ENCODE measurements around the gene TMEM169. TPM values are rescaled to one million over a fixed set of nuclear protein-coding genes. Genes with fewer than 3 reads are reported as not detected.
A peak's percentile ranks its signal among the peaks of the same experiment; 100 is the strongest.

TMEM169 gene
- polyA plus RNA-seq, 4 donors = 0.54 to 3.2 (median 0.90) TPM

DNA sequence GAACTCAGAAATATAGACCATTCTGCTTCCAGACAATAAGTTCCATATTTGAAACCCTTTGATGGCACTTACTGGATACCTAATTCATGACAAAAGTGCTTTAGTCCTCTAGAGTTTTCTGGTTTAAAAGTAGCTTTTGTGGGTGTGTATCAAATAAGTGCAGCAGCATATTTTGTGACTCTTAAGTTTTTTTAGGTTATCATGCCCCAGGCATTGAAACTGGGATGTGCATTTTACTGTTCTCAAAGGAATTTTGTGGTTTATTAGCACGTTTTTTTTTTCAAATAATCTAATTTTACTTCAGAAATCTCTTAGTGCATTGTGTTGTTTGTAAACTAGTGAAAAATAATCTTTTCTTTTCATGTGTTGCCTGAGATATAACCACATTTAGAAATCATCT, 28.9 kb downstream of the TMEM169 start:
- peak overlapping the region in 1 of 3 donors; percentile 85 for H3K27ac ChIP-seq (ENCODE audit: low read depth in 1 of 3, low read length in 2 of 3)
- H3K36me3 ChIP-seq (ENCODE audit: control insufficient read depth in 3 of 3, insufficient read depth in 2 of 3, low read depth in 1 of 3, low read length in 3 of 3) = peaks cover 0 to 12% (median 3%) of the 10 kb centered on the region in 3 donors
- no peak for FAIRE-seq
- WGBS, 3 donors = 0 to 17% (median 13%) methylated on average over 1 of the region's 1 CpG
- no peaks in the 10 kb centered on the region for H3K9me3 ChIP-seq (ENCODE audit: control insufficient read depth in 2 of 2, insufficient read depth in 1 of 2, low read depth in 1 of 2, low read length in 1 of 2)
- H3K4me1 ChIP-seq (ENCODE audit: control insufficient read depth in 3 of 3, insufficient read depth in 2 of 3, low read depth in 1 of 3, low read length in 2 of 3) = peaks cover 0 to 35% (median 4%) of the 10 kb centered on the region in 3 donors
- no peaks in the 10 kb centered on the region for H3K27me3 ChIP-seq (ENCODE audit: control insufficient read depth in 3 of 3, insufficient read depth in 3 of 3, low read length in 3 of 3)
- DNase-seq = no peak
- H3K4me3 ChIP-seq (ENCODE audit: low read depth in 1 of 3, low read length in 3 of 3) = peak overlapping the region in 2 of 3 donors; percentile 82 to 94

DNA sequence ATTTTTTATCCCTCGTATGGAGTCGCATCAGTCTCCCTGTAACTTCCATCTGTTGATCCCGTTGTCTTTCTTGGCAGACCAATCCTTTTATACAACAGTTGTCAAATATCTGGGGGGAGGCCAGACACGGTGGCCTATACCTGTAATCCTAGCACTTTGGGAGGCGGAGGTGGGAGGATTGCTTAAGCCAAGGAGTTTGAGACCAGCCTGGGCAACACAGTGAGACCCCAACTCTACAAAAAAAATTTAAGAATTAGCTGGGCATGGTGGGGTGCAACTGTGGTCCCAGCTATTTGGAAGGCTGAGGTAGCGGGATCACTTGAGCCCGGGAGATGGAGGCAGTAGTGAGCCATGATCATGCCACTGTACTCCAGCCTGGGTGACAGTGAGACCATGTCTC, 29.4 kb downstream of the TMEM169 start:
- Histone ChIP-seq H3K36me3 (ENCODE audit: control insufficient read depth in 3 of 3, insufficient read depth in 2 of 3, low read depth in 1 of 3, low read length in 3 of 3) (peaks cover 0 to 12% (median 3%) of the 10 kb centered on the region in 3 donors), H3K27ac (ENCODE audit: low read depth in 1 of 3, low read length in 2 of 3) (no peak overlapping the region), H3K4me3 (ENCODE audit: low read depth in 1 of 3, low read length in 3 of 3) (no peak overlapping the region), H3K9me3 (ENCODE audit: control insufficient read depth in 2 of 2, insufficient read depth in 1 of 2, low read depth in 1 of 2, low read length in 1 of 2) (no peaks in the 10 kb centered on the region), H3K27me3 (ENCODE audit: control insufficient read depth in 3 of 3, insufficient read depth in 3 of 3, low read length in 3 of 3) (no peaks in the 10 kb centered on the region), H3K4me1 (ENCODE audit: control insufficient read depth in 3 of 3, insufficient read depth in 2 of 3, low read depth in 1 of 3, low read length in 2 of 3) (peaks cover 0 to 35% (median 4%) of the 10 kb centered on the region in 3 donors)
- no peak for DNase-seq
- 77 to 81% (median 80%) methylated on average over 7 of the region's 7 CpGs for WGBS, 3 donors
- no peak for FAIRE-seq

DNA sequence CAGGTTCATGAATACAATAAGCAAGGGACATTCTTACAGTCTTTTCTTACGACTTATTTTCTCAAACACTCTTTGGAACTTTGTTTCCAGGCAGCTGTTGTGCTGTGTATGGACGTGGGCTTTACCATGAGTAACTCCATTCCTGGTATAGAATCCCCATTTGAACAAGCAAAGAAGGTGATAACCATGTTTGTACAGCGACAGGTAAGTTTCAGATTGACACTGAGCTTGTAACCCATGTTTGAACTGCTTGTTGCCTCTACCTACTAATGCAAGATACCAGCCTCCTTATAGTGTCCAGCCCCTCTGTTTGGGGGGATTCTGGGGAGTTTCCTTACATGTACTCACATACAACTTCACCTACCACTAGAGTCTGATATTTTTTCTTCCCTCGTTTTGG, 31.2 kb downstream of the TMEM169 start:
- 57 to 67% (median 58%) methylated on average over 4 of the region's 4 CpGs for WGBS, 3 donors
- H3K36me3 ChIP-seq (ENCODE audit: control insufficient read depth in 3 of 3, insufficient read depth in 2 of 3, low read depth in 1 of 3, low read length in 3 of 3) = peaks cover 8 to 14% (median 11%) of the 10 kb centered on the region in 3 donors
- FAIRE-seq = no peak

DNA sequence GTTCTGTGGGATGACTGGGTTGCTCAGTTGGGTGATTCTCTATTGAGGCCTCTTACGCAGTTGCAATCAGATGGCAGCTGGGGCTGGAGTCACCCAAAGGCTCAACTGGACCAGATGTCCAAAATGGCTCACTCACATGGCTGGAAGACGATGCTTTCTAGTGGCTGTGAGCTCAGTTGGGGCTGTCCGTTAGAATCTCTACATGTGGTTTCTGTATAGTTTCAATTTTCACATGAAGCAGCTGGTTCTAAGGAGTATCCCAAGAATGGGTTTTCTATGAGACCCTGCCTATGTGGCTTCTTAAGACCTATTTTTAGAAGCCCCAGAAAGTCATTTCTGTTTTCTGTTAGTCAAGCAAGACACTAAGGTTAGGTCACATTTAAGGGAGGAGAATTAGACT, 31.9 kb downstream of the TMEM169 start:
- no peak for DNase-seq
- H3K27me3 ChIP-seq (ENCODE audit: control insufficient read depth in 3 of 3, insufficient read depth in 3 of 3, low read length in 3 of 3) = no peaks in the 10 kb centered on the region
- H3K36me3 ChIP-seq (ENCODE audit: control insufficient read depth in 3 of 3, insufficient read depth in 2 of 3, low read depth in 1 of 3, low read length in 3 of 3) = peaks cover 8 to 18% (median 16%) of the 10 kb centered on the region in 3 donors
- no peak overlapping the region for H3K27ac ChIP-seq (ENCODE audit: low read depth in 1 of 3, low read length in 2 of 3)
- no peak for FAIRE-seq
- WGBS, 3 donors = 71 to 79% (median 79%) methylated on average over 3 of the region's 3 CpGs
- H3K9me3 ChIP-seq (ENCODE audit: control insufficient read depth in 2 of 2, insufficient read depth in 1 of 2, low read depth in 1 of 2, low read length in 1 of 2) = no peaks in the 10 kb centered on the region
- H3K4me3 ChIP-seq (ENCODE audit: low read depth in 1 of 3, low read length in 3 of 3) = no peak overlapping the region
- H3K4me1 ChIP-seq (ENCODE audit: control insufficient read depth in 3 of 3, insufficient read depth in 2 of 3, low read depth in 1 of 3, low read length in 2 of 3) = peaks cover 0 to 23% (median 2%) of the 10 kb centered on the region in 3 donors

More for the DNA sequence above, 31.2 kb downstream of the TMEM169 start:
- Histone ChIP-seq H3K27me3 (ENCODE audit: control insufficient read depth in 3 of 3, insufficient read depth in 3 of 3, low read length in 3 of 3) (no peaks in the 10 kb centered on the region), H3K27ac (ENCODE audit: low read depth in 1 of 3, low read length in 2 of 3) (no peak overlapping the region), H3K9me3 (ENCODE audit: control insufficient read depth in 2 of 2, insufficient read depth in 1 of 2, low read depth in 1 of 2, low read length in 1 of 2) (no peaks in the 10 kb centered on the region), H3K4me3 (ENCODE audit: low read depth in 1 of 3, low read length in 3 of 3) (no peak overlapping the region), H3K4me1 (ENCODE audit: control insufficient read depth in 3 of 3, insufficient read depth in 2 of 3, low read depth in 1 of 3, low read length in 2 of 3) (peaks cover 0 to 29% (median 4%) of the 10 kb centered on the region in 3 donors)
- no peak for DNase-seq

DNA sequence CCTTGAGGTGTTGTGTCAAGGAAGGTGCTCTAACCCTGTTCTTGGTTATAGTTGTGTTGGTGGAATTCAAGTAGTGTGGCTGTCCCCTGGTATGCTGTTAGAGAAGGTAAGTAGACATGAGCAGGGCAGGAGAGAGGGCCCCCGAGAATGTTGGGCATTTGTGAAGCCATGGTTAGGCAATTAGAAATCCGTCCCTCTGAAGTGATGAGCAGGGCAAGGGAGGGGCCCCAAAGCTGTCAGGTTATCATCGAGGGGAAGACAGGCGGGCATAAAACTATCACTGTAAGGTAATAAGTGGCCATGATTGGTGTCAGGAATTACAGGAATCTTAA, 32.6 kb downstream of the TMEM169 start:
- no peak for DNase-seq
- H3K4me3 ChIP-seq (ENCODE audit: low read depth in 1 of 3, low read length in 3 of 3) = no peak overlapping the region
- no peaks in the 10 kb centered on the region for H3K9me3 ChIP-seq (ENCODE audit: control insufficient read depth in 2 of 2, insufficient read depth in 1 of 2, low read depth in 1 of 2, low read length in 1 of 2)
- peaks cover 0 to 23% (median 2%) of the 10 kb centered on the region in 3 donors for H3K4me1 ChIP-seq (ENCODE audit: control insufficient read depth in 3 of 3, insufficient read depth in 2 of 3, low read depth in 1 of 3, low read length in 2 of 3)
- FAIRE-seq = no peak
- WGBS, 3 donors = 10 to 29% (median 12%) methylated on average over 4 of the region's 4 CpGs
- H3K36me3 ChIP-seq (ENCODE audit: control insufficient read depth in 3 of 3, insufficient read depth in 2 of 3, low read depth in 1 of 3, low read length in 3 of 3) = peaks cover 11 to 20% (median 18%) of the 10 kb centered on the region in 3 donors
- H3K27ac ChIP-seq (ENCODE audit: low read depth in 1 of 3, low read length in 2 of 3) = peak overlapping the region; percentile 30 to 62 (median 37)
- H3K27me3 ChIP-seq (ENCODE audit: control insufficient read depth in 3 of 3, insufficient read depth in 3 of 3, low read length in 3 of 3) = no peaks in the 10 kb centered on the region

DNA sequence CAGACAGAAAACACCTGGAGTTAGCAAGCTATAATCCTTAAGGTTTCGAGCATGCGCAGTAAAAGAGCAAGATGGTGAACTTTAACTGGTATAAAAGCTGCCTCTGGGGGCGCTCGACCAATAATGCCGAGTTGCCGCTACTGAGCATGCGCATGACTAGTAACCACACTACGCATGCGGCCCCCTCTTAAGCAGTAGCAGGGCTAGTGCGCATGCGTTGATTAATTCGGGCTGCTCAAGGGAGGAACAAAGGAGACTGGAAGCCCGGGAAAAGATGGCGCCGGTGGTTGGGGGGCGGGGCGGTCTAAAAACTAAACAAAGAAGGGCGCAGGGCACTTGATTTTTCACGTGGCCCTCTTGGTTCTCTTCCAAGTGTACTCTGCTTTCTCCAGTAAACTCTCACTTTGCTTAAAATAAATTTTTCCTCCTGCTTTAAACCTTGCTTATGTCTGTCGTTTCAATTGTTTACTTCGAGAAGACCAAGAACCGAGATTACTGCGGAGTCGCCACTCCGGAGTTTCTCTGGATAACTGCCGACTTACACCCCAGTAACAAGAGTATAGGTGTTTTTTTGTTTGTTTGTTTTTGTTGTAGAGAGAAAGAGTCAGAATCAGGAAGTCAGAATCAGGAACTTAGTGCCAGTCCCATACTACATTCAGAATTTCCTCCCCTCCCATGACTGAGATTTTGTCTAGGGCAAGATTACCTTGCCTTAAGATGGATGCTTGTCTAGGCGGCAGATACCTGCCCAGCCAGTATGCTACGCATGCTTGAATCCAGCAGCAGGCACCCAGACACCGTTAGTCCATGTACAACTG, 33.2 kb downstream of the TMEM169 start:
- Histone ChIP-seq H3K4me1 (ENCODE audit: control insufficient read depth in 3 of 3, insufficient read depth in 2 of 3, low read depth in 1 of 3, low read length in 2 of 3) (peaks cover 0 to 23% (median 2%) of the 10 kb centered on the region in 3 donors), H3K27ac (ENCODE audit: low read depth in 1 of 3, low read length in 2 of 3) (peak overlapping the region; percentile 30 to 74 (median 62)), H3K4me3 (ENCODE audit: low read depth in 1 of 3, low read length in 3 of 3) (peak overlapping the region in 2 of 3 donors; percentile 46 to 47), H3K27me3 (ENCODE audit: control insufficient read depth in 3 of 3, insufficient read depth in 3 of 3, low read length in 3 of 3) (no peaks in the 10 kb centered on the region), H3K36me3 (ENCODE audit: control insufficient read depth in 3 of 3, insufficient read depth in 2 of 3, low read depth in 1 of 3, low read length in 3 of 3) (peaks cover 11 to 22% (median 18%) of the 10 kb centered on the region in 3 donors), H3K9me3 (ENCODE audit: control insufficient read depth in 2 of 2, insufficient read depth in 1 of 2, low read depth in 1 of 2, low read length in 1 of 2) (no peaks in the 10 kb centered on the region)
- FAIRE-seq = no peak
- DNase-seq = peak; percentile 100
- WGBS, 3 donors = 2 to 4% (median 4%) methylated on average over 29 of the region's 29 CpGs

DNA sequence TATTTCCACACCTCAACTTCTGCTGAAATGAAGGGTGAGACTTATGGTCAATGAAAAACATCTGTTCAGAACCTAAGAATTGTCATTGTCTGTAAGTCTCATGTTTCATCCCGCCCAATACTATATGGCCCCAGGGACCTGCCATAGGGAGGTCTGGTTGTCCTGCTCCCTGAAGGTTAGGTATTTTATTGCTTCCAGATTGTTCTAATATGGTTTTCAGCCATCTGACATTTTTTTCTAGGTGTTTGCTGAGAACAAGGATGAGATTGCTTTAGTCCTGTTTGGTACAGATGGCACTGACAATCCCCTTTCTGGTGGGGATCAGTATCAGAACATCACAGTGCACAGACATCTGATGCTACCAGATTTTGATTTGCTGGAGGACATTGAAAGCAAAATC, 34.7 kb downstream of the TMEM169 start:
- FAIRE-seq (no peak), DNase-seq (no peak)
- 93 to 98% (median 96%) methylated on average over 1 of the region's 1 CpG for WGBS, 3 donors
- no peaks in the 10 kb centered on the region for H3K27me3 ChIP-seq (ENCODE audit: control insufficient read depth in 3 of 3, insufficient read depth in 3 of 3, low read length in 3 of 3)
- H3K9me3 ChIP-seq (ENCODE audit: control insufficient read depth in 2 of 2, insufficient read depth in 1 of 2, low read depth in 1 of 2, low read length in 1 of 2) = no peaks in the 10 kb centered on the region
- peaks cover 14 to 26% (median 20%) of the 10 kb centered on the region in 3 donors for H3K36me3 ChIP-seq (ENCODE audit: control insufficient read depth in 3 of 3, insufficient read depth in 2 of 3, low read depth in 1 of 3, low read length in 3 of 3)
- H3K4me3 ChIP-seq (ENCODE audit: low read depth in 1 of 3, low read length in 3 of 3) = no peak overlapping the region
- no peak overlapping the region for H3K27ac ChIP-seq (ENCODE audit: low read depth in 1 of 3, low read length in 2 of 3)
- H3K4me1 ChIP-seq (ENCODE audit: control insufficient read depth in 3 of 3, insufficient read depth in 2 of 3, low read depth in 1 of 3, low read length in 2 of 3) = peaks cover 0 to 19% (median 0%) of the 10 kb centered on the region in 3 donors

DNA sequence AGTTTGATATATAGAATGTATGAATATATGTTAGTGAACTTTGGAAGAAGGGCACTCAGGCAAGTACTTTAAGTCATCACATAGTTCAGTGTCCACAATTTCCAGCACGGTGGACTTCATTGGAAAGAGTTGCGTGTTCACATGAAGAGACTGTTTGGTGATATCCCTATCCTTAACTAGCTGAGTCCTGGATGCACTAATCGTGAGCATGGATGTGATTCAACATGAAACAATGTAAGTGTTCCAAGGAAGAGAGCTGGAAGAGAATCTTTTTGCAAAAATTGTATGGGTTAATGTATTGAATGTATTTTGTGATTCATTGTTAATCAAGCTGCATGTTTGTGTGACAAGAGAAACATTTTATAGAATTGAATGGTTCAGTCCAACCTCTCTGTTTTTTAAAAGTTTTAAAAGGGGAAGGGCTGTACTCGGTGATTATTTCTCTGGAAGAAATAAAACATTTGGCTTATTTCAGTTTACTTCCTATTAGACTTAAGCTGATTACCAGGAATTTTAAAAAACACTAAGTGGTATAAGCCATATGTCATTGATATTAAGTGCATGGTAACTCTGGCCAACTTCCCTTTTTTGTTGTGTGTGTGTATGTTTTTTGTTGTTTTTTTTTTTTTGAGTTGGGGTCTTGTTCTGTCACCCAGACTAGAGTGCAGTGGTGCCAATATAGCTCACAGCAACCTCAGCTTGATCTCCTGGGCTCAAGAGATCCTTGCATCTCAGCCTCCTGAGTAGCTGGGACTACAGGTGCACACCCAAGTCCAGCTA, 36.0 kb downstream of the TMEM169 start:
- Histone ChIP-seq H3K36me3 (ENCODE audit: control insufficient read depth in 3 of 3, insufficient read depth in 2 of 3, low read depth in 1 of 3, low read length in 3 of 3) (peaks cover 14 to 28% (median 24%) of the 10 kb centered on the region in 3 donors), H3K4me3 (ENCODE audit: low read depth in 1 of 3, low read length in 3 of 3) (no peak overlapping the region), H3K4me1 (ENCODE audit: control insufficient read depth in 3 of 3, insufficient read depth in 2 of 3, low read depth in 1 of 3, low read length in 2 of 3) (peaks cover 0 to 12% (median 0%) of the 10 kb centered on the region in 3 donors), H3K9me3 (ENCODE audit: control insufficient read depth in 2 of 2, insufficient read depth in 1 of 2, low read depth in 1 of 2, low read length in 1 of 2) (no peaks in the 10 kb centered on the region), H3K27ac (ENCODE audit: low read depth in 1 of 3, low read length in 2 of 3) (no peak overlapping the region), H3K27me3 (ENCODE audit: control insufficient read depth in 3 of 3, insufficient read depth in 3 of 3, low read length in 3 of 3) (no peaks in the 10 kb centered on the region)
- 71 to 90% (median 87%) methylated on average over 4 of the region's 4 CpGs for WGBS, 3 donors
- DNase-seq = no peak
- no peak for FAIRE-seq

Measured in small intestine (tissue), 7 donors.